KMS-11 (cell line): ENCODE measurements around the gene NPFFR1.

Experiments
- H2AFZ ChIP-seq: fragments of 200-600 bp; sonication (generic); 2 replicates; pipeline ENCODE4 v1.6.1; 2016; ENCODE audit warnings: antibody characterized with exemption, mixed run types, low read depth
- H3K27ac ChIP-seq: fragments of 200-600 bp; sonication (generic); 2 replicates; pipeline ENCODE4 v1.6.1; 2016; ENCODE audit warnings: mild to moderate bottlenecking, mixed run types
- H3K27me3 ChIP-seq: fragments of 200-600 bp; sonication (generic); 2 replicates; pipeline ENCODE4 v1.6.1; 2017; ENCODE audit warnings: mild to moderate bottlenecking, low read depth, mixed run types, moderate library complexity; ENCODE audit not compliant: insufficient read depth
- H3K36me3 ChIP-seq: fragments of 200-600 bp; sonication (generic); 2 replicates; pipeline ENCODE4 v1.6.1; 2017; ENCODE audit warnings: mild to moderate bottlenecking, mixed run types; ENCODE audit not compliant: insufficient read depth
- H3K4me1 ChIP-seq: fragments of 200-600 bp; sonication (generic); 2 replicates; pipeline ENCODE4 v1.6.1; 2016; ENCODE audit warnings: mild to moderate bottlenecking, low read depth, mixed run types; ENCODE audit not compliant: poor library complexity, severe bottlenecking
- H3K4me2 ChIP-seq: fragments of 200-600 bp; sonication (generic); 2 replicates; pipeline ENCODE4 v1.7.0; 2016; ENCODE audit warnings: mild to moderate bottlenecking, mixed run types
- H3K4me3 ChIP-seq: fragments of 200-600 bp; sonication (generic); IDR thresholded peaks from 2 replicates; pipeline ENCODE4 v1.6.1; 2017; ENCODE audit warnings: low read depth, low read length, mixed read lengths; ENCODE audit not compliant: insufficient read depth
- H3K79me2 ChIP-seq: fragments of 200-600 bp; sonication (generic); 2 replicates; pipeline ENCODE4 v1.6.1; 2016; ENCODE audit warnings: low read depth, mixed run types; ENCODE audit not compliant: insufficient read depth
- H3K9ac ChIP-seq: fragments of 200-600 bp; sonication (generic); 2 replicates; pipeline ENCODE4 v1.6.1; 2016; ENCODE audit warnings: mild to moderate bottlenecking, mixed run types
- H4K20me1 ChIP-seq: fragments of 200-600 bp; sonication (generic); 2 replicates; pipeline ENCODE4 v1.6.1; 2016; ENCODE audit warnings: mild to moderate bottlenecking, mixed run types; ENCODE audit not compliant: insufficient read depth
- TF ChIP-seq, protein P1 (sequence below): fragments of 200-600 bp; sonication (generic); conservative IDR thresholded peaks from 2 replicates; pipeline ENCODE4 v1.6.1; 2017; ENCODE audit warnings: low read depth, mild to moderate bottlenecking, antibody characterized with exemption, low read length, moderate library complexity, mixed read lengths

Gene NPFFR1

DNA sequence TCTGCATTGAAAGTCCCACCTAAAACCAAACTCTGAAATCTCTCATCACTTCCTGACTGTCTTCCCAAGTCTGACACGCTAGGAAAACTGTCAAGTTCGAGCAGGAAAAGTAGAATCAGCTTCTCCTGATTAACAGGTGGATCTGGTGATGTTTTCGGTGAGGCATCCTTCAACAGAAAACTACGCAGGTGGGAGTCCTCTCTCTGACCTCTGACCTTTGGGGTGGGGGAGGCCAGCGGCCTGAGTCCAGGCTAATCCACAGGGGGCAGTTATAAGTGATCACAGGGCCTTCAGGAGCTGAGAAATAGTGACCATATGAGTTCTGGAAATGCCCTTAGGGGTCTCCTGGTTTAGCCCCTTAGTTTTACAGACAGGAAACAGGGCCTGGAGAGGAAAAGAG lies 13.4 kb upstream of the NPFFR1 start:
- Histone ChIP-seq H3K4me3 (no peak overlapping the region), H3K36me3 (no peaks in the 10 kb centered on the region), H3K79me2 (no peaks in the 10 kb centered on the region), H3K4me2 (no peak overlapping the region), H3K4me1 (peaks cover 9% of the 10 kb centered on the region), H3K27ac (no peak overlapping the region), H3K9ac (no peak overlapping the region), H4K20me1 (no peaks in the 10 kb centered on the region), H2AFZ (no peak overlapping the region), H3K27me3 (no peaks in the 10 kb centered on the region)
- TF ChIP-seq, protein P1, sequence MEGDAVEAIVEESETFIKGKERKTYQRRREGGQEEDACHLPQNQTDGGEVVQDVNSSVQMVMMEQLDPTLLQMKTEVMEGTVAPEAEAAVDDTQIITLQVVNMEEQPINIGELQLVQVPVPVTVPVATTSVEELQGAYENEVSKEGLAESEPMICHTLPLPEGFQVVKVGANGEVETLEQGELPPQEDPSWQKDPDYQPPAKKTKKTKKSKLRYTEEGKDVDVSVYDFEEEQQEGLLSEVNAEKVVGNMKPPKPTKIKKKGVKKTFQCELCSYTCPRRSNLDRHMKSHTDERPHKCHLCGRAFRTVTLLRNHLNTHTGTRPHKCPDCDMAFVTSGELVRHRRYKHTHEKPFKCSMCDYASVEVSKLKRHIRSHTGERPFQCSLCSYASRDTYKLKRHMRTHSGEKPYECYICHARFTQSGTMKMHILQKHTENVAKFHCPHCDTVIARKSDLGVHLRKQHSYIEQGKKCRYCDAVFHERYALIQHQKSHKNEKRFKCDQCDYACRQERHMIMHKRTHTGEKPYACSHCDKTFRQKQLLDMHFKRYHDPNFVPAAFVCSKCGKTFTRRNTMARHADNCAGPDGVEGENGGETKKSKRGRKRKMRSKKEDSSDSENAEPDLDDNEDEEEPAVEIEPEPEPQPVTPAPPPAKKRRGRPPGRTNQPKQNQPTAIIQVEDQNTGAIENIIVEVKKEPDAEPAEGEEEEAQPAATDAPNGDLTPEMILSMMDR, result no peak

DNA sequence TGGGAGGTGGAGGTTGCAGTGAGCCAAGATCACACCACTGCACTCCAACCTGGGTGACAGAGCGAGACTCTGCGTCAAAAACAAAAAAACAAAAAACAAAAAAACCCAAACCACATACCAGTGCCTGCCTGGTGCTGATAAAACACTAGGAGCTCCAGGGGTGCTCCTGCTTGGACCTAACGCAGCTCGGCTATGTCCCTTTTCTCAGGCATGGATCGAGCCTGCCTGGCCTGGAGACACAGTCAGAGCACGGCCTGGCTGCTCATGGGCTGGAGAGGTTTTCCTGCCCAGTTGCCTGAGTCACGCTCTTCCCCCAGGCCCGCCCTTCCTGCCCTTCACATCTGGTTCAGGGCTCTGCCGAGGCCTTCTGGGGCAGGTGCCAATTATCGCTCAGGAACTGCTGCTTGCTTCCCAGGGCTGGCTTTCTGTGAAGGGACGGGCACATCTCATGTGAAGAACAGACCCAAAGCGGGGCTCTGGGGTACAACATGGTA lies 12.6 kb upstream of the NPFFR1 start:
- Histone ChIP-seq H3K27ac (no peak overlapping the region), H2AFZ (no peak overlapping the region), H4K20me1 (no peaks in the 10 kb centered on the region), H3K4me3 (no peak overlapping the region), H3K79me2 (no peaks in the 10 kb centered on the region), H3K4me1 (peaks cover 9% of the 10 kb centered on the region), H3K9ac (no peak overlapping the region), H3K36me3 (no peaks in the 10 kb centered on the region), H3K4me2 (no peak overlapping the region), H3K27me3 (no peaks in the 10 kb centered on the region)
- TF ChIP-seq, protein P1, result no peak

DNA sequence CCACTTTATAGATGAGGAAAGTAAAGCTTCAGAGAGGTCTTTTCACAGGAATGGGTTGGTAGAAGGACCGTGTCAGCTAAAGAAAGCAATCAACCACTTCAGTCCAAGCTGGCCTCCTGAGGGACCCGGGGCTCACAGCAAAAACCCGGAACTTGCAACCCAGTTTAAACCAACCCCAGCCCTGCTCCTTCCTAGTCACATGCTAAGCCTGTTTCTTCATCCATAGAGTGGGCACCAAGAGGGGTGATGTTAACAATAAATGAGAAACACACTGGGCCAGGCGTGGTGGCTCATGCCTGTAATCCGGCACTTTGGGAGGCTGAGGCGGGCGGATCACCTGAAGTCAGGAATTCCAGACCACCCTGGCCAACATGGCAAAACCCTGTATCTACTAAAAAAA lies 12.1 kb upstream of the NPFFR1 start:
- Histone ChIP-seq H3K79me2 (no peaks in the 10 kb centered on the region), H3K27me3 (no peaks in the 10 kb centered on the region), H3K27ac (no peak overlapping the region), H3K4me2 (no peak overlapping the region), H3K36me3 (no peaks in the 10 kb centered on the region), H2AFZ (no peak overlapping the region), H3K4me1 (peaks cover 9% of the 10 kb centered on the region), H3K4me3 (no peak overlapping the region), H4K20me1 (no peaks in the 10 kb centered on the region), H3K9ac (no peak overlapping the region)
- TF ChIP-seq, protein P1, result no peak

DNA sequence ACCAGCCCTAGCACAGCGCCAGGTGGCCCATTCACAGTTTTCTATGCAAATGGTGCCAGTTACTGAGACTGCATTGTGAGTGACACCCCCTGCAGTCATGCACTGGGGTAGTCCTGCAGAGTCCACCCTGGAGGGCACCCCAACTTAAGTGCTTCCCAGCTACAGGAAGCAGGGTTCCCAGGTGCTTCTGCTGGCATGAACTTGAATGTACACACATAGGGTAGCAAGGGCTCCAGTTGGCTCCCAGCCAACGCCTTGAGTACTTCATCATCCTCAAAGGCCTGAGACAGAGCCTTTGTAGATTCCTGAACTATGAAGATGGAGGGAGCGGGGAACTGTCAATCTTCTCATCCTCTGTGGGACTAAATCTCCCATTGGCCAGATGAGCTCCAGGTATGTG lies 11.5 kb upstream of the NPFFR1 start:
- Histone ChIP-seq H3K4me3 (no peak overlapping the region), H3K4me2 (no peak overlapping the region), H3K79me2 (no peaks in the 10 kb centered on the region), H3K9ac (no peak overlapping the region), H4K20me1 (no peaks in the 10 kb centered on the region), H3K27ac (no peak overlapping the region), H2AFZ (no peak overlapping the region), H3K4me1 (peaks cover 9% of the 10 kb centered on the region), H3K27me3 (no peaks in the 10 kb centered on the region), H3K36me3 (no peaks in the 10 kb centered on the region)
- TF ChIP-seq, protein P1, result no peak
